Kidney (tissue), 14 donors: ENCODE data around the gene KNG1. TPM values are rescaled to one million over a fixed set of nuclear protein-coding genes. Genes with fewer than 3 reads are reported as not detected.
A peak's percentile ranks its signal among the peaks of the same experiment; 100 is the strongest.

Experiments used
- DNase-seq, 5 donors: peaks; one replicate each; pipeline ENCODE4 v3.0.0-alpha.2; 2013 to 2020
- FAIRE-seq: peaks from 2 replicates; lab custom pipeline; 2012; peaks lifted over from hg19 to GRCh38; lab: Jason Lieb, UNC
- H3K27ac ChIP-seq, 2 donors: one replicate each; pipeline ENCODE4 v1.7.0; 2013; ENCODE audit warnings: low read depth in 2 of 2, low read length in 2 of 2, inconsistent platforms in 1 of 2
- H3K27me3 ChIP-seq: one replicate; pipeline ENCODE4 v1.7.1; 2013; ENCODE audit warnings: low read length, inconsistent platforms; ENCODE audit not compliant: control insufficient read depth, insufficient read depth
- H3K36me3 ChIP-seq, 3 donors: one replicate each; pipeline versions ENCODE4 v1.7.0 to v1.7.1; 2013; ENCODE audit warnings: low read length in 3 of 3, control low read depth in 1 of 3, inconsistent platforms in 1 of 3; ENCODE audit not compliant: insufficient read depth in 3 of 3, control insufficient read depth in 2 of 3
- H3K4me1 ChIP-seq, 3 donors: one replicate each; pipeline versions ENCODE4 v1.7.0 to v1.7.1; 2013; ENCODE audit warnings: low read length in 3 of 3, inconsistent platforms in 1 of 3, low read depth in 1 of 3; ENCODE audit not compliant: control insufficient read depth in 2 of 3, insufficient read depth in 2 of 3
- H3K4me3 ChIP-seq, 3 donors: one replicate each; pipeline versions ENCODE4 v1.7.0 to v1.8.1; 2013; ENCODE audit warnings: low read length in 3 of 3, control low read depth in 1 of 3, inconsistent platforms in 1 of 3
- H3K9ac ChIP-seq, 3 donors: one replicate each; pipeline versions ENCODE4 v1.7.0 to v1.7.1; 2013; ENCODE audit warnings: low read length in 3 of 3, control low read depth in 1 of 3, inconsistent platforms in 1 of 3
- H3K9me3 ChIP-seq, 3 donors: one replicate each; pipeline versions ENCODE4 v1.7.0 to v1.7.1; 2013; ENCODE audit warnings: low read length in 3 of 3, control low read depth in 1 of 3, inconsistent platforms in 1 of 3; ENCODE audit not compliant: control insufficient read depth in 2 of 3, insufficient read depth in 1 of 3
- intact Hi-C: fragments of 100-400 bp; cut with DNase I; formaldehyde crosslinking; loops from one replicate; pipeline ENCODE4 v1.11.1; 2022
- polyA plus RNA-seq: library from polyadenylated mRNA; stranded (reverse); fragments of 350-450 nt; fragmentation: Illumina TruSeq; extraction: RNeasy Lipid Tissue Mini Kit (QIAGEN cat#74804); gene quantifications from one replicate; pipeline ENCODE4 v1.2.3, GENCODE V29; 2014; ENCODE audit warnings: low read depth, low replicate concordance; ENCODE audit not compliant: insufficient read depth
- total RNA-seq: library from RNA; stranded (reverse); fragmentation: NEBNext Ultra II Directional; extraction: Animal tissue kit (Norgen Biotek cat#: 25700); gene quantifications from one replicate; pipeline ENCODE4 v1.2.1, GENCODE V29; 2021
- TF ChIP-seq, protein P1 (sequence below): IDR thresholded peaks from 3 replicates; pipeline ENCODE4 v1.5.1; 2012; ENCODE audit warnings: mild to moderate bottlenecking, moderate library complexity, borderline replicate concordance; ENCODE audit not compliant: insufficient read depth; ENCODE audit errors: extremely low read depth
- donor health status: control.
- donor health status: control.
- donor health status: control.
- donor health status: control.
- donor health status: control.
- donor health status: DM: yes; HTN: yes; CAD: no.
- donor health status: Normal renal cell carcinoma (clear cell type).

The KNG1 gene
- total and polyA plus RNA-seq, 2 donors from 2014 or later = 8.7 to 710 TPM

DNA sequence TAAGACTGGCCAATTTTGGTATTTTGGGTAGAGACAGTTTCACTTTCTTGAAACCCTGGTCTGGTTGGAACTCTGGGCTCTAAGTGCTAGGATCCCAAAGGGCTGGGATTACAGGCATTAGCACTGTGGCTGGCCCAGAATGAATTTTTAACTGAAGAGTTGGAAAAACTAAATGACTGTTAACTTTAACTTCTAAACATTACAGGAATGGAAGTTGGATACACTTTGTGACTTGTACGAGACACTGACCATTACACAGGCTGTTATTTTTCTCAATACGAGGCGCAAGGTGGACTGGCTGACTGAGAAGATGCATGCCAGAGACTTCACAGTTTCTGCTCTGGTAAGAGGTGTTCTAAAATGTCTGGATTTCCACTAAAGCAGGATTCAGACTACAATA is 69.8 kb downstream of the KNG1 start:
- Histone ChIP-seq H3K27ac (no peak overlapping the region), H3K9me3 (no peaks in the 10 kb centered on the region), H3K9ac (peak overlapping the region in 1 of 3 donors; percentile 20), H3K4me3 (peak overlapping the region in 1 of 3 donors; percentile 99), H3K27me3 (no peaks in the 10 kb centered on the region), H3K4me1 (peaks cover 11 to 31% (median 24%) of the 10 kb centered on the region in 3 donors), H3K36me3 (peaks cover 44 to 49% (median 49%) of the 10 kb centered on the region in 3 donors)
- intact Hi-C loops = no loop called here
- no peak for DNase-seq
- TF ChIP-seq, protein P1, sequence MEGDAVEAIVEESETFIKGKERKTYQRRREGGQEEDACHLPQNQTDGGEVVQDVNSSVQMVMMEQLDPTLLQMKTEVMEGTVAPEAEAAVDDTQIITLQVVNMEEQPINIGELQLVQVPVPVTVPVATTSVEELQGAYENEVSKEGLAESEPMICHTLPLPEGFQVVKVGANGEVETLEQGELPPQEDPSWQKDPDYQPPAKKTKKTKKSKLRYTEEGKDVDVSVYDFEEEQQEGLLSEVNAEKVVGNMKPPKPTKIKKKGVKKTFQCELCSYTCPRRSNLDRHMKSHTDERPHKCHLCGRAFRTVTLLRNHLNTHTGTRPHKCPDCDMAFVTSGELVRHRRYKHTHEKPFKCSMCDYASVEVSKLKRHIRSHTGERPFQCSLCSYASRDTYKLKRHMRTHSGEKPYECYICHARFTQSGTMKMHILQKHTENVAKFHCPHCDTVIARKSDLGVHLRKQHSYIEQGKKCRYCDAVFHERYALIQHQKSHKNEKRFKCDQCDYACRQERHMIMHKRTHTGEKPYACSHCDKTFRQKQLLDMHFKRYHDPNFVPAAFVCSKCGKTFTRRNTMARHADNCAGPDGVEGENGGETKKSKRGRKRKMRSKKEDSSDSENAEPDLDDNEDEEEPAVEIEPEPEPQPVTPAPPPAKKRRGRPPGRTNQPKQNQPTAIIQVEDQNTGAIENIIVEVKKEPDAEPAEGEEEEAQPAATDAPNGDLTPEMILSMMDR = no peak
- no peak for FAIRE-seq

DNA sequence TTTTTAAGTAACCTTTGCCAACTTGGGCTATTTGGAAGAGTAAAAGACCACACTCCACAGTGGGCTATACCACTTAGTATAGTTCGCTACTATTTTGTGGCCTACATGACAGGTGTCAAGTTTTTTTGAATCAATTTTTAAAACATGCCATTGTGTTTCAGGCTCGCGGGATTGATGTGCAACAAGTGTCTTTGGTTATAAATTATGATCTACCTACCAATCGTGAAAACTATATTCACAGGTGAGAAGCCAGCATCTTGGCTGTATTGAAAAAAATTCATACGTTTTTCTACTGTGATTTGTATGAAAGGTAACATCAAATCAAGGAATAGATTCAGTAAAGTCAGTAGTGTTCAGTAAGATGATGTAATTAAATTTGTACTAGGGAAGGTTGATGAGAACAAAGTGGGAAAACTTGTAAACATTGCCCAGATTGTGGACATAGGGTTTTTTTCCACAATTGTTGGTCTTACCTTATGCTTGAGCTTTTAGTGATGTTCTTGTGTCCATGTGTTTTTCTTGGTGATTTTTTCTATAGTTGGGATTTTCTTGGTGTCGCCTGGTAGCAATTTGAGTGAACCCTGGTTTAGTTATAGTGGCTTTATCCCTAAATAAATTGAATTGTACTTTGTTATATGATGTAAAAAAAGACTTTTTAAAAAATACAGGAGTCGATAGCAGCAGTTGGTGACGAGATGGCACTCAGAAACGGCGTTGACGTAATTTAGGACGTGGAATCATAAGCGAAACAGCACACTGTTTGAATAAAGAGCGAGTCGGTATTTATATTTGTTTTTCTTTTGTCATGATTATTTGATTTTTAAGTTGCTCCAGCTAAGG is 70.7 kb downstream of the KNG1 start:
- DNase-seq = no peak
- intact Hi-C loops = no loop called here
- TF ChIP-seq, protein P1 = no peak
- no peaks in the 10 kb centered on the region for H3K9me3 ChIP-seq
- H3K4me1 ChIP-seq = peaks cover 11 to 31% (median 24%) of the 10 kb centered on the region in 3 donors
- H3K9ac ChIP-seq = no peak overlapping the region
- no peak for FAIRE-seq
- H3K4me3 ChIP-seq = peak overlapping the region in 1 of 3 donors; percentile 4
- H3K27ac ChIP-seq = no peak overlapping the region
- no peaks in the 10 kb centered on the region for H3K27me3 ChIP-seq
- H3K36me3 ChIP-seq = peaks cover 44 to 49% (median 49%) of the 10 kb centered on the region in 3 donors

DNA sequence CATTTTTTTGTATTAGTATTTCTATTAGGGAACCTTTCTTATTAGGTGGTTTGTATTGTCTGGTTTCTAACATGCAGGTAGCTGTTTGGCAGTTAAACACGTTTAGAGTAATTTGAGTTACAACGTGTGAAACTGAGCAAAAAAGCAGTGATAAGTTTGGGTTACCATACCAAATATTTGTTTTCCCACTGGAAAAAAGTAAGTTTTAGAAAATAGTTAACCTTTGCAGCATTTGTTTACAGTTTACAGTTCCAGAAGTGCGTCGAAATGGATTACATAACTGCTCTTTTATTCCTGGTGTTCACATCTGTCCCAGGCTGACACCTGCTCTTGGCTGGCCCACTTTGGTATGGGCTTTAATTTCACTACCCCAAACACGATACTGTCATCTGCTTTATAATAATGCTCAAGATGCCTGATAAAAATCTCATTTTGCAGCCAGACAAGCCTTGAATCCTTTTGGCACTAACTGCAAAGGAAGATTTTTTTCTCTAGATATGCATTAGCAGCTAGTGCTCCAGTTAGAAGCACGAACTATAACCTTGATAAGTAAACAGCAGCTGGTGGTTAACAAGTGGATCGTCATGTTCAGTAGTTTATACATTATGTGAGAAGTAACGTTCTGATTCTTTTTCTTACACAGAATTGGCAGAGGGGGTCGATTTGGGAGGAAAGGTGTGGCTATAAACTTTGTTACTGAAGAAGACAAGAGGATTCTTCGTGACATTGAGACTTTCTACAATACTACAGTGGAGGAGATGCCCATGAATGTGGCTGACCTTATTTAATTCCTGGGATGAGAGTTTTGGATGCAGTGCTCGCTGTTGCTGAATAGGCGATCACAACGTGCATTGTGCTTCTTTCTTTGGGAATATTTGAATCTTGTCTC is 71.6 kb downstream of the KNG1 start:
- no peak for DNase-seq
- H3K9me3 ChIP-seq = no peaks in the 10 kb centered on the region
- intact Hi-C loops = no loop called here
- no peaks in the 10 kb centered on the region for H3K27me3 ChIP-seq
- FAIRE-seq = no peak
- peaks cover 44 to 49% (median 49%) of the 10 kb centered on the region in 3 donors for H3K36me3 ChIP-seq
- H3K27ac ChIP-seq = no peak overlapping the region
- H3K4me3 ChIP-seq = no peak overlapping the region
- TF ChIP-seq, protein P1 = no peak
- peaks cover 11 to 31% (median 24%) of the 10 kb centered on the region in 3 donors for H3K4me1 ChIP-seq
- H3K9ac ChIP-seq = no peak overlapping the region
